GM18951 (cell line): ENCODE measurements around the gene FAT2.
"Not testable (repeated sequence)": the region's sequence is repeated elsewhere in the genome, so short reads cannot be mapped to it uniquely, and the experiment has no call there.

ENCODE experiments used
- POLR2A ChIP-seq: IDR thresholded peaks from 4 replicates; pipeline ENCODE4 v1.6.1; 2011; ENCODE audit warnings: mild to moderate bottlenecking; ENCODE audit not compliant: insufficient read length, insufficient read depth; ENCODE audit errors: extremely low read depth
- in situ Hi-C: fragments of 300-500 bp; cut with MboI; formaldehyde crosslinking; loops from one replicate; pipeline ENCODE4 v1.12.0; 2022; ENCODE audit warnings: low sequenced_read_pairs, mixed read lengths, inconsistent platforms; ENCODE audit not compliant: unreplicated experiment

The FAT2 gene

DNA sequence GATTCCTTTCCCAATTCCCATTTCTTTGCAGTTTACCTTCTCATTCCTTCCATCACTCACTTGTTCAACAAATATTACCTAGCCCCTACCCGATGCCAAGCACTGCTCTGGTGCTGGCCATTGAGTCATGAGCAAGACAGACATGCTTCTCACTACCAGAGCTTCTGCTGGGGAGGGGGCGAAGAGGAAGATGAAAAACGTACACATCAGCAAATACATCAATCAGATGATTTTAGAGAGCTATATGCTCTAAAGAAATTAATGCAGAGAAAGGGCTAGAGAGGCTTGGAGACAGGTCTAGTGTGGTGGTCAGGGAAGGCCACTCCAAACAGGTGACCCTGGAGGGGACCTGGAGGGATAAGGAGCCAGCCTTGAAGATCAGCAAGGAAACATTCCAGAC is 14.4 kb upstream of the FAT2 start:
- in situ Hi-C loops, result no loop called here

DNA sequence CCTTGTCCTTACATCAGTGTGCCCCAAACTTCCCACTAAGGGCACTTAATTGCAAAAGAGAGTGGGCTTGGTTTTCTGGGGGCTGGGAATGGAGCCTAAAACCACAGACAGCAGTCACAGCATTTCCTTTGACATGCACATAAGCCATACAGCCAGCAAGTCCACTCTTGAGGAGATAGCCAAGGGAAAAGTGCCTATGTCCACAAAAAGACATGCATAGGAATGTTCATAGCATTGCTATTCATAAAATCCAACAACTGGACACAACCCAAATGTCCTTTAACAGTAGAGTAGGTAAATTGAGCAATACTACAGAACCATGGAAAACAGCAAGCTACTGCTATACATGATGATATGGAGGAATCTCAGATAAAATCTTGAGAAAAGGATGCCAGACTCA is 11.7 kb upstream of the FAT2 start:
- in situ Hi-C loops, result no loop called here
- TF ChIP-seq POLR2A, result no peak

More for the DNA sequence above, 14.4 kb upstream of the FAT2 start:
- no peak for TF ChIP-seq POLR2A

DNA sequence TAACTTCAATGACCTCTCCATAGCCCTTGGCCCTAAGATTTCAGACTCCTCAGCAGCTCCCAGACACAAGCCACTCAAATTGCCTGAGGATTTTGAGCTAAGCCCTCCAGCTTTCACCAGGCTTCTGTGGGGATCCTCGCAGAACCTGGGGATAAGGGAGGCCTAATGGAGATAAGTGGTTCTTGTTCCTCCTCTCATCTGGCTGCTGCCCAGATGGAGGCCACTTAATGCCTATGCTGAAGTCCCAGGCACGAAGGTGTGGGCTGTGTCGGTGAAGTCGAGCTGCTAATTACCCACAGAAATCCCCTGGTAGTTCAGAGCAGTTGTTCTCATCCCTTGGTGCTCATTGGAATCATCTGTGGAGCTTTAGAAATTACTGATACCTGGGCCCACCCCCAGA is 10.3 kb upstream of the FAT2 start:
- in situ Hi-C loops, result no loop called here
- no peak for TF ChIP-seq POLR2A

DNA sequence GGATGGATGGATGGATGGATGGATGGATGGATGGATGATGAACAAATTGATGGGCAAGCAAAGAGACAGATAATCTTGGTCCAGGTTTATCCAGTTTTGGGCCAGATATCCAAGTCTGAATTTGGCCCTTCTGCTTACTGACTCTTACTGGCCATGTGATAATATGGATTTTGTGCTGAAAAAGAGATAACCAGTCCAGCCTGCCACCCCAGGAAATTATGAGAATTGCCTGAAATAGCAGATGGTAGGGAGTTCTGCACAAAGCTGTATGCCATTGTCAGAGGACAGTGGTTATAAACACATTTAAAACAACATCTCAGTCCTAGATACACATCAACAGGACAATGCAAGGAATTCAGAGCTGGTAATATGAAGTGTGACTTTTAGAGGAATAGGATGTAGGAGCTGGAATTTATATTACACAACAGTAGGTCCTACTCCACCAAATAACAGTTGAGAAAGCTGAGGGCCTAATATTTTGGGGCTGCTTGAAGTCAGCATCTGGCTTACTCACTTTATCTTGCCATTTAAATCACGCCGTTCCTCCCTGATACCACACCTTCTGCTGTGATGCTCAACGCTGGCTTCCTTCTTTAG is 9.0 kb upstream of the FAT2 start:
- no peak for TF ChIP-seq POLR2A
- in situ Hi-C loops, result no loop called here

DNA sequence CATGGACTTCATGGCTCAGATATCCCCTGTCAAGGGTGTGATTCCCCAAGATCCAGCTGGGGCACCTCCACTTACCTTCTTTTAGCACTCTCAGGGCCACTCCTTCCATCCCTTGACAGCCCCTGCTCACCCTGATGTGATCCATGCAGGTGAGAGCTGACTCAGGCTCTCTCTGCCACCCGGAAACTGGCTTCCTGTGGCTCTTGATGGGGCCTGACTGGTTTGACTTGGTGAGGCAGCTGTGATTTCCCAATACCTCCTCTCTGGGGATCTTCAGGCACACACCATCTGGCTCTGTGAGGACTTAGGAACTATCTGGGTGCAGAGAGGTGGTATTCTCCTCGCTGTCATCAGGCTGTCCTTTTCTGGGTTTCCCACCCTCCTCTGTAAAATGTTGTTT is 7.9 kb upstream of the FAT2 start:
- TF ChIP-seq POLR2A, result no peak
- in situ Hi-C loops, result no loop called here

DNA sequence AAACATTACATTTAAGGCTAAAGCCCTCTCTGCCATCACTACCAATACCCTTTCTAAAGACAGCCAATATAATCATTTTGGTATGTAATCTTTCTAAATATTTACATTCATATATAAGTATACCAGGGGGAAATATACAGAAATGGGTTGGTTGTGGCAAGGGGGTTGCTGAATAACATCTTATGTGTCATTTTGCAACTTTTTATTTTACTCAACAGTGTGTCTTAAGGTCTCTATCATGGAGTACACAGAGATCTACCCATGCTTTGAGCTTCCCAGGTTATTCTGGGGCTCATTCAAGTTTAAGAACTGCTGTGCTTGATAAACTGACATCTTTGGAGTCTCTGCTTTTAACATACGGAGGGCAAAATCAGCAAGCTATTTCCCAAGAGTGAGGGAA is 7.4 kb upstream of the FAT2 start:
- in situ Hi-C loops, result no loop called here

DNA sequence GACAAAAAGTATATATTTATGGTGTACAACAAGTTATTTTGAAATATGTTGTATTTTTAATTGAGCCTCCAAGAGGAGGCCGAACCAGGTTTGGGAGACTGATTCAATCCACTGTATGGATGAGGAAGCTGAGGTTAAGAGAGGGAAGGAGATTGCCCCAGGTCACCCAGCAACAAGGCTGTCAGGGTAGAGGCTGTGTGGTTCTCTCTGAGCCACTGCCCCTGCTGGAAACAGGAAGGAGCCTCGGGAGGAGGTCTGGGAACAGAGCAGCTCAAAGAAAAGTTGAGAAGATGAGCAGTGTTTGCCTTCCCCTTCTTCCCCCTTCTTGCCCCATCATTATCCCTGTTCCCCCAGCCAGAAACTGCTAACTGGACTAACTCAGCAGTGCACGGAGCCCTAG is 6.6 kb upstream of the FAT2 start:
- no peak for TF ChIP-seq POLR2A
- in situ Hi-C loops, result no loop called here

More for the DNA sequence above, 7.4 kb upstream of the FAT2 start:
- TF ChIP-seq POLR2A, result no peak

DNA sequence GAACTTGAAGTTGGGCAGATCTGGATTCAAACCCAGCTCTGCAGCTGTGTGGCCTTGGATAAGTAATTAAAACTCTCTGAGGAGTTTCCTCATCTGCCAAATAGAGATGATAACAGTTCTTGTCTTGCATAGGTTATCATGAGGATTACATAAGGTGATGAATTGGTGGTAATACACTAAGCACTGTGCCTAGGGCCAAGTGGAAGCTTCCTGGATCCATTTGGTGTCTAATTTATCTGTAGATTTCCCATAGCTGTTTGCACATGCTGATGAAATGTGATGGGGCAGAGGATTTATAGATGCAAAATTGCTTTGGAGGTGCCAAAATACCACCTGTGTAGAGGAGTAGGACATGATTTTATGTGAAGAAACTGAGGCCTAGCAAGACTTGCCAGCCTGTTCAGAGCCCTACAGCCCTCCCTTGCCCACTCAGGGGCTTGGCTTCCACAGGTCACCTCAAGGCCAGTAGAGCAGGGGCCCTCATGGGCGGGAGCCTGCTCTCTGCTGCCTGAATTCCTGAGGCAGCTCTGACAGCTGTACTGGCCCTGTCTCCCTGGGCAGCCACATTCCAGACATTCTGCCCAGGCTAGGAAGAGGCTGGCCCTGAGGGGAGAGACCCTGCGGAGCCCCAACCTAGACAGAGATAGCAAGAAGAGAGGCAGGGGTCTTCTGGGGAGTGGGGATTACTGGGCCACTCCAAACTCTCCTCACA is 5.9 kb upstream of the FAT2 start:
- in situ Hi-C loops, result no loop called here
- no peak for TF ChIP-seq POLR2A

DNA sequence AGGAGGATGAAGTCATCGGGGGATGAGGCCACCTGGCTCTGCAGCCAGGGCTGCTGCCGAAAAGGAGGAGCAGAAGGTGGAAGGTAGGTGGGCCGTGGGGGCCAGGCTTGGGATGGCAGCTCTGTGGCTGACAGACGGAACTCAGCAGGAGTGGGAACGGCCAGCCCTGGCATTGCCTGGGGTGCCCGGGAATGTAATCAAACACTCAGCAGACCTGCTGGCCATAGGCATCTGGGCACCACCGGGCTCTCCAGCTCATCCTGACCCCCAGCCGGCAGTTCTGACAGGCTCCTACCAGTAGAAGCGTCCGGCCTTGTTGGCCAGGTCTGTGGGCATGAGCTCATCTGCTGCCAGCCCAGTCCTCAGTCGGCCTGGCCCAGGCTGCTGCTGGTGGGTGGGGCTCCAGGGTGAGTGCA is 4.3 kb upstream of the FAT2 start:
- in situ Hi-C loops, result no loop called here
- TF ChIP-seq POLR2A, result no peak

DNA sequence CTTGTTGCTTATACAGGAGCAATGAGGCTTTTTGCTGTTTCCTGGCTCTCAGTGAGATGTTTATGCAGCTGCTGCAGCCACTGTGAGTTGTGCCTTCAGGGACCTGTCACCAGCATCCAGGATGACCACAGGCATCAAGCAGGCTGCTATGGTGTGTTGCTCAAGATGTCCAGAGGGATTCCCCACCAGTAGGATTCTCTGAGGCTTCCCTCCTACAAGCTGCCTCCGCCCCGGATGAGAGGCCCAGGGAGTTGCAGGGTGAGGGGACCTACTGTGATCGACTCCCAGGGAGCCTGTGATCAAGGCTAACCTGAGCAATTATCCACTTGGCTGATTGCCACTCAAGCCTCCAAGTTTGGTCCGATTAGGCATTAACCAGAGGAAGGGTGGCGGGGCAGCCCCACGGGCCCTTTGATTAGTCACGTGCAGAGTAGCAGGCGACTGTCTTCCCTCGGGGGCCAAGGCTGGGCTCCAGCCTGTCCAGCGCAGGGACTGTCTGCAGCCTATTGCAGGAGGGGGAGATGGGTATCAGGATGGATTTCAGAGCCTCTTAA is 1.8 kb upstream of the FAT2 start:
- in situ Hi-C loops, result no loop called here
- TF ChIP-seq POLR2A, result no peak

DNA sequence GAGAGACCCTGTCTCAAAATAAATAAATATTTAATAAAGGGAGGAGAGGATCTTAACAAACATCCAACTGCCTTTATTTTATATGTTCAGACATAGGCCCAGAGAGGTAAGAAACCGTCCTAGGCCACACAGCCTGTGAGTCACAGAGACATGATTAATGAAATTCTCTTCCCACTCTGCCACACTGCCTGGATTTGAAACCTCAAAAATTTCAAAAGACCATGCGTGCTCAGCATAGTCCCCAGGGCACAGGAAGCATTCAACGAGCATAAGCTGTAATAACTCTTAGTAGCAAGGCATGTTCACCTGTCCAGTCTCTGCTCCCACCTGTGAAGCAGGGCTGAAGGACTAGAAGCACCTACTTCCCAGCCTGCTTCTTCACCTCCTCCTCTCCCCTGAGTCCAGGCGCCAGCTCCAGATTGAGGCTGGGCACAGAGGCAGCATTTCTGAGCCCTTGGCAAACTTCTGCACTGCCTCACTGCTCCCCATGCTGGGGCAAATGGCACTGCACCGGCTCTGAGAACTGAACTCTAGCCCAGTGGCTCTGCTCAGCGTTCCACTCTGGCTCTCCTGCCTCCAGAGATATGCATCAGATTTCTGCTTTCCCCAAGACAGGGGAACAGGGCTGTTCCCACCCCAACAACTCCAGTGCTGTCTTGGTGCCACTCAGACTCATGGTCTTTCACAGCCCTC is 1.1 kb downstream of the FAT2 start:
- in situ Hi-C loops, result no loop called here
- no peak for TF ChIP-seq POLR2A

DNA sequence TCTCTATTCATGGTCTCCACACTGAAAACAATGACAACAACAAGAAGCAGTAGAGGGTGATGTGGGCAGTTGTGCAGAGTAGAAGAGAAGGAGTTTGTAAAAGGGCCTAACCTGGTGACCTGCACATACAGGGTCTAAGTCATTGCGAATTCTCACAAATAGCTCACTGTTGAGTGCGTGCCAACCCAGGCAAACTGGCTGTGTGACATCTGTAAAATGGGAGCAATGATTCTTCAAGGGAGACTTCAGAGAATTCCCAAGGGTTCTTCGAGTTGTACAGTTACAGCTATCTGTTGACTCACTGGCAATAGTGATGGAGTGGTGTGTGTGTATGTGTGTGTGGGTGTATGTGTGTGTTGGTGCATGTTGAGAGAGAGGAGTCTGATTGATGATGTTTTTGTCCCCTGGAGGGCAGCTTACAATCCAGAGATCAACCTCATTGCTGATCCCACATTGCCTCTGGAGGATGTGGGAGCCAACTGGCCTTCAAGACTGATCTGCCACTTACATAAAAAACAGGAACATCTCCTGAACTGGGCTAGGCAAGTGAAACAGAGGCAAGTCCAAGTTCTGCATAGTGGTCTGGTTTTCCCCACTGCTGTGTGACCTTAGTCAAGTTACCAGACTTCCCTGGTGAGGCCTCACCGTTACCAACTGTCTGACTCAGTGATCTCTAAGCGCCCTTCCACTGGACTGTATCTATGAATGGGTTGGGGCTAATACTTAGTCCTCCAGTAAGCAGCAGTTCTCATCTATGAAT is 3.2 kb downstream of the FAT2 start:
- in situ Hi-C loops, result no loop called here

DNA sequence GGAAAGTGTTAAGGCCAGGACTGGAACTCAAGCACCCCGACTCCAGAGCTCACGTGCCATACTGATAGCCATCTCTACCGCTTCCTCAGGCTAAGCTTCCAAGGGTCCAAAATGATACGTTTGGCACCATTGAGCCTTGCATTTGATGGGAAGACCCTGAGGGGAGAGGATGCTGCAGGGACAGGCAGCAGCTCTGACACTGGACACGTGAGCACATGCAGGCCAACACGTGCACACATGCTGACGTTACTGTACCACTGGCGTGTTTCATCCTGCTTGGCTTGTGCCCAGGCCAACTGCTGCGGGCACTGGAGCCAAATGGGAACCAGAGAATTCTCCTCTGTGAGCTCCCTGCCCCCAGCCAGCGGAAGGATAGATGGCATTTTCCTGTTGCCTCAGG is 5.2 kb downstream of the FAT2 start:
- in situ Hi-C loops, result no loop called here
- no peak for TF ChIP-seq POLR2A

More for the DNA sequence above, 3.2 kb downstream of the FAT2 start:
- no peak for TF ChIP-seq POLR2A

DNA sequence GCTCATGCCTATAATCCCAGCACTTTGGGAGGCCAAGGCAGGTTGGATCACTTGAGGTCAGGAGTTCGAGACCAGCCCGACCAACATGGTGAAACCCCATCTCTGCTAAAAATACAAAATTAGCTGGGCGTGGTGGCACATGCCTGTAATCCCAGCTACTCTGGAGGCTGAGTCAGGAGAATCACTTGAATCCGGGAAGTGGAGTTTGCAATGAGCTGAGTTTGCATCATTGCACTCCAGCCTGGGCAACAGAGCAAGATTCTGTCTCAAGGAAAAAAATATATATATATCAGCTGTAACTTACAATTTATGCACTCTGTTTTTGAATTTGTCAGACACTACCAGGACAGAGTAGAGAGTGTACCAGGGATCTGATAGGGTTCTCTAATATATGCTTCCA is 5.8 kb downstream of the FAT2 start:
- in situ Hi-C loops, result not testable (repeated sequence)
